GM19328 (cell line): ENCODE results near the gene ASAP2.

ENCODE experiments used
- ATAC-seq: cut with Tn5 transposase; IDR thresholded peaks from one replicate; pipeline ENCODE4 v1.9.1; 2021; ENCODE audit warnings: mild to moderate bottlenecking, moderate library complexity; ENCODE audit not compliant: unreplicated experiment

Gene ASAP2

GRCh38 chr2:9419541-9419940 lies 212.9 kb downstream of the ASAP2 start:
- no peak for ATAC-seq

DNA sequence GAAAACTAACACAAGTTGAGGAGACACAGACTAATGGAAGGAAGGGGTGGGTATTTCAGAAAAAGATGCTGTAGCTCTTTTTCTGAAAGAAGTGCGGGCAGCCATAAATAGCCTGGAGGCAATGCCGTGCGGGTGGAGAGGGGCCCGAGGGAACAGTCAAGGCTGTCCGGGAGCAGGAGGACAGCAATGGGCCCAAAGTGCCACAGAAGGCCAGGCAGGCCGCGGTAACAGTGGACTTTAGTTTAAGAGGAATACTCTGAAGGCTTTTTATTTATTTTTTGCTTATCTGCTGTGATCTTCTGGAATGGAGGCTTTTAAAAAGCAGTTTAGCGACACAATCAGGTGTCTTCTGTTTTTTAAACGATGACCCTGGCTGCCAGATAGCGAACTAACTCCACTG lies 213.9 kb downstream of the ASAP2 start:
- no peak for ATAC-seq

- ATAC-seq = no peak
These were observed 215.9 kb downstream of the ASAP2 start for GRCh38 chr2:9422321-9423099.

GRCh38 chr2:9423100-9423921 lies 216.7 kb downstream of the ASAP2 start, which contains the start of the genes CPSF3 and ITGB1BP1:
Gene CPSF3, plus strand, starts transcription at chr2:9423654. Its CDS starts 120 bp downstream, at chr2:9423774.
Gene ITGB1BP1, minus strand, starts transcription at chr2:9423528. Its CDS starts 4,831 bp downstream, at chr2:9418697.
- ATAC-seq = peak; percentile 80

DNA sequence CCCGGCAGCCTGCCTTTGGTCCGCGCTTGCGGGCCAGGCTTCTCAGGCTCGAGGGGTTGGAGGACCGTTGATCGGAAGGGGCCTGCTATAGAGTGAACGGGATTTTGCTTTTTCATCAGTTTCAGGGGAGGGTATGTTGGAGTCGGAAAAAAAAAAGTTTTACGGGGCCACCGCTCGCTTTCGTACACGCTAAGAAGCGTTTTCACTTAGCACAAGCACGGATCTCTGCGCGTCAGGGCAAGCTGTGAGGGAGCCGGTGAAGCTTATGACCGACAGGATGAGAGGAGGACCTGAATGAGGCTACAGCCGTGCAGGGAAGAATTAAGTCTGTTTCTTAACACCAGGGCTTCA lies 217.3 kb downstream of the ASAP2 start:
- no peak for ATAC-seq

DNA sequence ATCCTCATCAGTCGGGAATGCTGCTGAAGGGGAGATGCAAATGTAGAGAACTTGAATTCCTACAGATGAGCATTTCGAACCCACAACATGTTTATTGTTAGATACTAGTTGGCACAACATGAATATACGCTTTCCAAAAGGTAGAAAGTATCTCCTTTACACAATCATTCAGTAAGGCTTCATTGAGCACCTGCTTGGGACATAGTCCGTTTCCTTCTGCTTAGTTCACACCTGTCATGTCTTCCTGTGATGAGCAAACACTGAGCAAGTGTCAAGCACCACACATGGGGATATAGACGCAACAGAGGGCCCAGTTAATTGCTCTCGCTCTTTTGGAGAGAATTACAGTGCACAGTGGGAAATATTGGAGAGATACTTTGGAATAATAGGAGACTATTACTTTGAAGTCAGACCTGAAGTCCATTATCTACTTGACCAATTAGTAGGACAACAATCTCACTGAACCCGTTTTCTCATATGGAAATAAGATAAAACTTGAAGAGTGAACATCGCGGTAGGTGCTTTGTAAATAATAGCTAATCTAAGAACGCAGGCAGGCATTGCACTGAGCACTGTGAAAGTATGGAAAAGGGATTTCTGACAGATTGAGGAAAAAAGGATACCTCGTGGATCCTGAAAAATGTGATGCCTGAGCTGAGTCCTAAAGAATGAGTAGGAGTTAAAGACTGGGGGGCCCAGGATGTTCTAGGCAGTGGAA lies 218.0 kb downstream of the ASAP2 start:
- no peak for ATAC-seq

- ATAC-seq = no peak
These were observed 222.5 kb downstream of the ASAP2 start for GRCh38 chr2:9428965-9429577.

- ATAC-seq = no peak
These were observed 224.0 kb downstream of the ASAP2 start for GRCh38 chr2:9430316-9431293.

- no peak for ATAC-seq
These were observed 227.9 kb downstream of the ASAP2 start for GRCh38 chr2:9434489-9434888.

DNA sequence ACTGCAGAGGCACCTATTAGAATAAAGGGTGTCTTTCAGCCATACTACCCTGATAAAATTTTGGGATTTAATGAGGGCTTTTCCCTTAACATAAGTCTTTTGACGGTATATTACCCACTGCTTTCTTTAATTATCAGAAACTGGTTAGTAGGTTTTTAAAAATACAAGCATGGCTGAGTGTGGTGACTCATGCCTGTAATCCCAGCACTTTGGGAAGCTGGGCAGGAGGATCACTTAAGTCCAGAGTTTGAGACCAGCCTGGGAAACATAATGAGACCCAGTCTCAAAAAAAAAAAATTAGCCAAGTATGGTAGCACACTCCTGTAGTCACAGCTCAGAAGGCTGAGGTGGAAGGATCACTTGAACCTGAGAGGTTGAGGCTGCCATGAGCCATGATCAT lies 232.9 kb downstream of the ASAP2 start:
- ATAC-seq = no peak

GRCh38 chr2:9440058-9440727 lies 233.6 kb downstream of the ASAP2 start:
- ATAC-seq = no peak

- no peak for ATAC-seq
These were observed 234.9 kb downstream of the ASAP2 start for GRCh38 chr2:9441556-9441955.

GRCh38 chr2:9443526-9443925 lies 236.9 kb downstream of the ASAP2 start:
- no peak for ATAC-seq

DNA sequence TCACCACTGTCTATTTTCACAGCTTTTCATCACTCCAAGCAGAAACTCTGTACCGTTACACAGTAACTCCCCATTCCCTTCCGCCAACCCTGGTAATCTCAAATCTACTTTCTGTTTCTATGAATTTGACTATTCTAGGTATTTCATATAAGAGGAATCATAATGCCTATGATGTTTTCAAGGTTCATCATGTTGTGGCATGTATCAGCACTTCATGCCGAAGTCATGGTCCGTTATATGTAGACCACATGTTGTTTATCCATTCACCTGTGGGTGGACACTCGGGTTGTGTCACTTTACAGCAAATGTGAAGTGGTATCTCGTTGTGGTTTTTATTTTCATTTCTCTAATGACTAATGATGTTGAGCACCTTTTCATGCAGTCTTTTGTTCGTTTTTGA lies 238.5 kb downstream of the ASAP2 start:
- no peak for ATAC-seq

GRCh38 chr2:9451231-9451630 lies 244.6 kb downstream of the ASAP2 start:
- ATAC-seq = no peak
